ENCODE results near the gene PRKG1. TPM values are rescaled to one million over a fixed set of nuclear protein-coding genes. Genes with fewer than 3 reads are reported as not detected.

The PRKG1 gene
- total and polyA plus RNA-seq, 2 of the 4 experiments (the other 2 are of a cell fraction) = 3.5 to 18.3 TPM

DNA sequence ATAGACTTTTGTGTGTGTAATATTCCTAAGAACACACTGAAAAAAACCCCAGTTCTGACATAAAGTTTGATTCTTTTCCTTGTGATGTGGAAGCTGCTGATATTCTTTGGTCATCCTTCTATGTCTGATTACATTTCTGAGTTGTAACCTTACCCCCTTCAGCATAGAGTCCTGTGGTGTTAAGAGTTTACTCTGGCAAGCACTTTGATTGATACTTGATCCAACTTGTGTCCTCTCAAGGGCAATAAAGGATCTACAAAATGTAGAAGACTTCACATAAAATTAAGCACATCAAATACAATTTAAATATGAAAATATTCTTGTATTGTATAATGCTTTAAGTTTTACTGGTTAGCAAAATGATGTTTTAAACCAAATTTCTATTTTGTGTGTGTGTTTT lies 1018.1 kb downstream of the PRKG1 start:
- Histone ChIP-seq H2BK15ac (ENCODE audit: low read depth, low read length) (no peak overlapping the region), H4K5ac (ENCODE audit: low read depth, low read length) (no peak overlapping the region), H3K18ac (ENCODE audit: low read depth, low read length) (no peak overlapping the region), H3K14ac (replicated peaks; ENCODE audit: low read depth, low read length) (no peak overlapping the region), H2BK5ac (ENCODE audit: low read depth, low read length, poor library complexity, severe bottlenecking) (no peak overlapping the region), H2BK20ac (ENCODE audit: low read depth, low read length) (no peak overlapping the region), H3K4me1 (ENCODE audit: control insufficient read depth, insufficient read depth, low read length) (no peaks in the 10 kb centered on the region), H4K8ac (ENCODE audit: low read depth in 2 of 2, low read length in 2 of 2) (no peak overlapping the region), H2AK9ac (replicated peaks; ENCODE audit: low read depth, low read length, poor library complexity) (no peak overlapping the region), H2AK5ac (ENCODE audit: low read depth, low read length) (no peak overlapping the region), H3K4me2 (ENCODE audit: low read depth, low read length) (no peak overlapping the region), H3K56ac (ENCODE audit: extremely low read depth, insufficient read depth, low read length) (no peak overlapping the region), H2BK120ac (ENCODE audit: low read depth, low read length) (no peak overlapping the region), H2AFZ (replicated peaks; ENCODE audit: low read length, poor library complexity) (no peak overlapping the region), H3K23ac (ENCODE audit: low read depth, low read length) (no peak overlapping the region), H3K9ac (ENCODE audit: low read depth, low read length) (no peak overlapping the region), H3K4ac (ENCODE audit: low read depth, low read length) (no peak overlapping the region), H3K27me3 (ENCODE audit: control insufficient read depth, insufficient read depth, low read length) (no peaks in the 10 kb centered on the region), H3K79me1 (ENCODE audit: low read depth in 1 of 2, low read length in 2 of 2) (no peaks in the 10 kb centered on the region), H4K91ac (ENCODE audit: insufficient read depth, low read depth, low read length) (no peak overlapping the region), H3K9me1 (ENCODE audit: insufficient read depth, low read length) (no peaks in the 10 kb centered on the region; the same call in 1 of the 2 replicates), H3K36me3 (ENCODE audit: control insufficient read depth, insufficient read depth, low read length) (no peaks in the 10 kb centered on the region), H3K9me3 (ENCODE audit: control insufficient read depth, insufficient read depth, low read length) (no peaks in the 10 kb centered on the region), H3K27ac (ENCODE audit: insufficient read depth, low read length) (no peak overlapping the region), H4K20me1 (ENCODE audit: insufficient read depth, low read length) (no peaks in the 10 kb centered on the region; the same call in 1 of the 2 replicates), H3K4me3 (ENCODE audit: insufficient read depth, low read depth, low read length) (no peak overlapping the region)
- no TSS peak for BruUV-seq (replicated peaks)
- POLR2A ChIA-PET (ENCODE audit: unreplicated experiment) = no interaction called here
- dilution Hi-C loops (cut with HindIII; ENCODE audit: low sequenced_read_pairs, unreplicated experiment) = no loop called here
- DNase-seq (no peak), ATAC-seq (ENCODE audit: low read depth) (no peak)
- TF ChIP-seq BHLHE40 (IDR thresholded peaks at IDR 0.05; ENCODE audit: low read depth, low read length) = no peak
- no peak for TF ChIP-seq RAD21 (IDR thresholded peaks at IDR 0.05; ENCODE audit: low read length)
- no peak for TF ChIP-seq MAZ (IDR thresholded peaks at IDR 0.05; ENCODE audit: borderline replicate concordance, low read depth, low read length)
- no peak for TF ChIP-seq POLR2A (IDR thresholded peaks at IDR 0.05; ENCODE audit: low read depth, low read length)
- TF ChIP-seq, protein P1, sequence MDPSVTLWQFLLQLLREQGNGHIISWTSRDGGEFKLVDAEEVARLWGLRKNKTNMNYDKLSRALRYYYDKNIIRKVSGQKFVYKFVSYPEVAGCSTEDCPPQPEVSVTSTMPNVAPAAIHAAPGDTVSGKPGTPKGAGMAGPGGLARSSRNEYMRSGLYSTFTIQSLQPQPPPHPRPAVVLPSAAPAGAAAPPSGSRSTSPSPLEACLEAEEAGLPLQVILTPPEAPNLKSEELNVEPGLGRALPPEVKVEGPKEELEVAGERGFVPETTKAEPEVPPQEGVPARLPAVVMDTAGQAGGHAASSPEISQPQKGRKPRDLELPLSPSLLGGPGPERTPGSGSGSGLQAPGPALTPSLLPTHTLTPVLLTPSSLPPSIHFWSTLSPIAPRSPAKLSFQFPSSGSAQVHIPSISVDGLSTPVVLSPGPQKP (IDR thresholded peaks at IDR 0.05; ENCODE audit: borderline replicate concordance, low read depth, low read length) = no peak
- TF ChIP-seq MAFK (IDR thresholded peaks at IDR 0.05; ENCODE audit: low read depth, low read length) = no peak
- CTCF ChIA-PET = interaction anchor here (0.6 kb wide), 1 partner anchor 682 kb away, joined by 3 read pairs; no protein-coding TSS in a partner anchor
- in situ Hi-C loops (cut with MboI; ENCODE audit: low sequenced_read_pairs) = no loop called here
- intact Hi-C loops (cut with micrococcal nuclease) = no loop called here
